Fibroblast of peridontal ligament (primary cell): ENCODE results near the gene DOLPP1.
A peak's percentile ranks its signal among the peaks of the same experiment; 100 is the strongest.
"Not testable (repeated sequence)": the region's sequence is repeated elsewhere in the genome, so short reads cannot be mapped to it uniquely, and the experiment has no call there.

Experiments
- DNase-seq: peaks from one replicate; pipeline ENCODE4 v3.0.0-alpha.2; 2010; ENCODE audit errors: extremely low read depth

The DOLPP1 gene

GRCh38 chr9:129080601-129081387 is at the start of gene DOLPP1:
TSS of gene DOLPP1 (plus strand) at chr9:129081111. CDS start at chr9:129081132, 21 bp downstream.
- peak; percentile 99 for DNase-seq

GRCh38 chr9:129031514-129031913 is 49.4 kb upstream of the DOLPP1 start:
- DNase-seq: no peak

GRCh38 chr9:129032541-129033159 is 48.3 kb upstream of the DOLPP1 start:
- no peak for DNase-seq

GRCh38 chr9:129033216-129033615 is 47.7 kb upstream of the DOLPP1 start:
- DNase-seq: no peak

GRCh38 chr9:129035838-129036237 is 45.1 kb upstream of the DOLPP1 start:
- not testable (repeated sequence) for DNase-seq

- peak; percentile 98 for DNase-seq
These were observed 44.5 kb upstream of the DOLPP1 start, which contains the start of gene MIGA2 for GRCh38 chr9:129036241-129036922. TSS of gene MIGA2 (plus strand) at chr9:129036626. CDS start at chr9:129040595, 3,969 bp downstream.

- no peak for DNase-seq
These were observed 43.8 kb upstream of the DOLPP1 start for GRCh38 chr9:129036923-129037766.

- DNase-seq: peak; percentile 49
These were observed 43.2 kb upstream of the DOLPP1 start for GRCh38 chr9:129037767-129038098.

GRCh38 chr9:129038109-129038852 is 42.6 kb upstream of the DOLPP1 start:
- DNase-seq: no peak

GRCh38 chr9:129040113-129040643 is 40.7 kb upstream of the DOLPP1 start:
- DNase-seq: no peak

GRCh38 chr9:129042016-129042415 is 38.9 kb upstream of the DOLPP1 start:
- DNase-seq: no peak

- no peak for DNase-seq
These were observed 28.3 kb upstream of the DOLPP1 start for GRCh38 chr9:129052592-129052991.

GRCh38 chr9:129053020-129053419 is 27.9 kb upstream of the DOLPP1 start:
- no peak for DNase-seq

GRCh38 chr9:129054163-129054851 is 26.6 kb upstream of the DOLPP1 start:
- DNase-seq: peak; percentile 27

GRCh38 chr9:129058965-129059795 is 21.7 kb upstream of the DOLPP1 start:
- no peak for DNase-seq

GRCh38 chr9:129059796-129060785 is 20.8 kb upstream of the DOLPP1 start:
- no peak for DNase-seq

- DNase-seq: no peak
These were observed 19.9 kb upstream of the DOLPP1 start for GRCh38 chr9:129060991-129061390.

GRCh38 chr9:129063061-129063460 is 17.9 kb upstream of the DOLPP1 start:
- DNase-seq: no peak
